HG03039 (cell line): ENCODE results near the gene CEBPZOS.
"Not testable (repeated sequence)": the region's sequence is repeated elsewhere in the genome, so short reads cannot be mapped to it uniquely, and the experiment has no call there.

ENCODE experiments used
- ATAC-seq: cut with Tn5 transposase; IDR thresholded peaks from one replicate; pipeline ENCODE4 v1.9.1; 2021; ENCODE audit warnings: mild to moderate bottlenecking, moderate library complexity; ENCODE audit not compliant: unreplicated experiment

The CEBPZOS gene

GRCh38 chr2:37190290-37190689, 6.0 kb upstream of the CEBPZOS start:
- no peak for ATAC-seq

DNA sequence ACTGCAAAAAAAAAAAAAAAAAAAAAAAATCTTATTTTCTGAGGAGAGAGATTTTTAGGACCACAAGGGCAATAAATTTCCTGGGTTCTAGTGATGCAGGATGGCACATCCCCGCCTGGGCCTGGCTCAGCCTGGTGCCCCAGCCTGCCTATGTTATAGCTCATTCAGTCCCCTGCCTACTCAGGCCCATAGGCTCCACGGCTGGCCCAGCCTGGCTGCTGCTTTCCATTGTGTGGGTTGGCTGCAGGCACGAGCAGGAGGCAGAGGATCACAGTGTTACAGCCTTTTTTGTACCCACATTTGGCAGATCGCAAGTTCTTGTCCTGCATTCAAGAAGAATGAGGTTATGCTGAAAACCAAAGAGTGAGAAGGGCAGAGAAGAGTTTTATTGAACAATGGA, 5.0 kb upstream of the CEBPZOS start:
- ATAC-seq = no peak

- ATAC-seq = no peak
Observed at GRCh38 chr2:37191747-37192146, 4.5 kb upstream of the CEBPZOS start.

DNA sequence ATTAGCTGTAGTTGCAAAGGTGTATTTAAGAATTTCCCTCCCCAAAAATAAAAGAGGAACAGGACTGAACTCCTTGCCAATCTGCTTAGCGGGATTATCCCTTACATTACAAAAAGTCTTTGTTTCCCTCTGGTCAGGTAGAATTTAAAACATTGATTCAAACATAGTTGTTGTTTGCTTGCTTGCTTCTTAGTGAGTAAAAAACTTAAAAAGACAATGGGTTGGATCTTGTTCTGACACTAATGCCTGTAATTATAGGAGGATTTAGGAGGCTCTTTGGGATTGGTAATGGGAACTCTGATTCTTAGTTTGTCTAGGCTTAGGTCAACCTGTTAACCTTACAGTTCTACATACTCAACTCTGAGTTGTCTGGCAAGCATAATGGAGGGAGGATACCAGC, 3.7 kb upstream of the CEBPZOS start:
- ATAC-seq = no peak

DNA sequence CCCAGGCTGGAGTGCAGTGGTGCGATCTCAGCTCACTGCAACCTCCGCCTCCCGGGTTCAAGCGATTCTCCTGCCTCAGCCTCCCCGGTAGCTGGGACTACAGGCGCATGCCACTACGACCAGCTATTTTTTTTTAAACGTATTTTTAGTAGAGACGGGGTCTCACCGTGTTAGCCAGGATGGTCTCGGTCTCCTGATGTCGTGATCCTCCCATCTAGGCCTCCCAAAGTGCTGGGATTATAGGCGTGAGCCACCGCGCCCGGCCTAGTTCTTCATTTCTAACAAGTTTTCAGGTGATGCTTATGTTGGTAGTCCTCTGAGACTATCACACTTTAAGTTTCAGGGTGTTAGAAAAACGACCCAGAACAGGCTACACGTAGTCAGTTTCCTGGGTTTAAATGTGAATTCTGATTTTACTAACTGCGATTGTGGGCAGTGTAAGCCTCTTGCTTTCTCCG, 405 bp upstream of the CEBPZOS start:
- not testable (repeated sequence) for ATAC-seq

- ATAC-seq = no peak
Observed at GRCh38 chr2:37198681-37199065, 2.4 kb downstream of the CEBPZOS start.

DNA sequence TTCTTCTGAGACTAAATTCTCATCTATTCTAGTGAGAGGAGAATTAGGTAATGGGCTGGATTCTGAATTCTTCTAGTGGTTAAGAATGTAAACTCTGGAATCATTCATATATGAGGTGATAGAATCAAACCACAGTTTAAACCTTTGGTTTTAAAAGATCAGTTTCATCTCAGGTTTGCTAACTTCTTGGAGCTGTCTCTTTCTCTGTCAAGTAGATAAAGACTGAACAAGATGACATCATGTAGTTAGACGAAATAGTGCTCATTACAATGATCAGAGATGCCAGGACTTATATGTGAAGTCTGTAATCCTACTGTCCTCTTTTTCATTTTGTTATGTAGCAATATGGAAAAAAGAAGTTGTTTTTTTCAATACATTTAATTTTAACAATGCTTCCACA, 4.9 kb downstream of the CEBPZOS start:
- no peak for ATAC-seq

DNA sequence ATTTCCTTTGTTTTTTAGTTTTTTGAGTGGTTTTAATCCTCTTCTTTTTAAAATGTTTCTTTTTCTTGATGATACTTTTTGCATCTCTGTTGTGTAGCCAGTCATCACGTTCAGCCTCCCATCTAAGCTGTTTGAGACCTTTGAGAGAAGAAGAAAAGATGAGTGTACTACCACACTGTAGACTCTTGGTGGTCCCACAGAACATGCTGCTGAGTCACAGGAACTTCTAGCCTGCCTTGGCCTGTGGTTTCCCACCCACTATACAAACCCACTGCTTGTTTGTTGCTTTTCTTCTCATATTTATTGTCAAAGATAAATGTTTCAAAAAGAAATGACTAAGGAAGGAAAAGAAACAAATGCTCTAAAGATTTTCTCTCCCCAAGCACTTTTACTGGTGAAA, 5.5 kb downstream of the CEBPZOS start:
- ATAC-seq = no peak

DNA sequence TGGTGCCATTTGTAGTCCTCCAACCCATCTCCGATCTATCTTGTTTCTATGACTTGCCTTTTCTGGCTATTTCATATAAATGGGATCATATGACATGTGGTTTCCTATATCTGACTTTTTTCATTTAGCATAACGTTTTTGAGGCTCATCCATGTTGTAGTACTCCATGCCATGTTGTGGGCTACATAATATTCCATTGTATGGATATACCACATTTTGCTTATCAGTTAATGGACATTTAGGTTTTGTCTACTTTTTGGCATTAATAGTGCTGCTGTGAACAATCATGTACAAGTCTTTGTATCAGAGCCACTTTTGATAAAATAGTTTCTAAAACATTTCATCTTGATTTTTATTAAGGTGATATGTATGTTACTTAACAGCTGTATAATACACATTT, 7.4 kb downstream of the CEBPZOS start:
- ATAC-seq = no peak

DNA sequence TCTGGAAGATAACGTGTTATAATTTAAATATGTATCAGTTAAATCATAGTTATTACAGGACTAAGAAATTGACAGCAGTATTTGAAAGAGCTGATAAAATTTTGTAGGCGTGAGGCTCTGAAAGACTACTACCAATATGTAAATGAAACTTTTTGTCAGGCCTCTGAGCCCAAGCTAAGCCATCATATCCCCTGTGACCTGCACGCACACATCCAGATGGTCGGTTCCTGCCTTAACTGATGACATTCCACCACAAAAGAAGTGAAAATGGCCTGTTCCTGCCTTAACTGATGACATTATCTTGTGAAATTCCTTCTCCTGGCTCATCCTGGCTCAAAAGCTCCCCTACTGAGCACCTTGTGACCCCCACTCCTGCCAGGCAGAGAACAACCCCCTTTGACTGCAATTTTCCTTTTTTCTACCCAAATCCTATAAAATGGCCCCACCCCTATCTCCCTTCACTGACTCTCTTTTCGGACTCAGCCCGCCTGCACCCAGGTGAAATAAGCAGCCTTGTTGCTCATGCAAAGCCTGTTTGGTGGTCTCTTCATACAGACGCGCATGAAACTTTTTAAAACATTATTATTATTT, 8.9 kb downstream of the CEBPZOS start:
- not testable (repeated sequence) for ATAC-seq

- ATAC-seq = no peak
Observed at GRCh38 chr2:37205689-37206341, 9.5 kb downstream of the CEBPZOS start.

DNA sequence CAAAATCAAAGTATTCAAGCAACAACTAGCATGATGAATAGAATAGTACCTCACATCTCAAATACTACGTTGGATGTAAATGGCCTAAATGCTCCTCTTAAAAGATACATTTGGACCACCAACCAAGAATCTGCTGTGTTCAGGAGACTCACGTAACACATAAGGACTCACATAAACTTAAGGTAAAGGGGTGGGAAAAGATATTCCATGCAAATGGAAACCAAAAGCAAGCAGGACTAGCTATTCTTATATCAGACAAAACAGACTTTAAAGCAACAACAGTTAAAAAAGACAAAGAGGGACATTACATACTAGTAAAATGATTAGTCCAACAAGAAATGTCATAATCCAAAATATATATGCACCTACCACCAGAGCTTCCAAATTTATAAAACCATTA, 10.5 kb downstream of the CEBPZOS start:
- ATAC-seq = not testable (repeated sequence)

DNA sequence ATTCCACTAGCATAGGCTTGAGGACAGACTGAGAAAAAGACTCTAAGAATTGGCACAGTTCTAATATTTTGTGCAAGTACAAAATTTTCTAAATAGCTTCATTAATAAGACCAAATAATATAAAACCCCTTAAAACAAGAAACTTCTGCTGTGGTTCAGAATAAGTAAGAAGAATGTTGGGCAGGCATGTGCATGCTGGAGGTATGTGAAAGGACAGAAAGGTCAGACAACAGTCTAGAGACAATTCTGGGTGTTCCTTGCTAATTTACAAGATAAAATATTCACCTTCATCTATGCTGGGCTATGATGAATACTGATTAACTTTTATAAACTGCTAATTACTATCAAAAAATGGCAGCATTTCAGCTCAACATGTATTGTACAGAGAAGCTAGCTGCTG, 14.9 kb downstream of the CEBPZOS start:
- ATAC-seq = no peak

DNA sequence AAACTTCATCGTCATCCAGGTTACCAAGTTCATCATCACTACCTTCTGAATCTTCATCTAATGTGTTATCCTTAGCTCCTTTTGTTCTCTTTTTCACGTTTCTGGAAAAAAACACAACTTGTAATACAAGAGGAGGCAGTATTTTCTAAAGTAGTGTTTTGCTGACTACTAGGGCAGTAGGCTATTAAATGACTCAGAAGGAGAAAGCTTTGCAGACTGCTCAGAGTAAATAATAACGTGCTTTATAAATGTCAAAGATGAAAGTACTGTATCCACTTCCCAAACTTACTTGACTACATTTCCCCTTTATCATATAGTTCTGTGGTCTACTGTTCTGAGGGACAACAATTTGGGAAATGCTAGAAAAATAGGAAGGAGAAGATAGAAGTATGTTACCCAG, 15.6 kb downstream of the CEBPZOS start:
- no peak for ATAC-seq

DNA sequence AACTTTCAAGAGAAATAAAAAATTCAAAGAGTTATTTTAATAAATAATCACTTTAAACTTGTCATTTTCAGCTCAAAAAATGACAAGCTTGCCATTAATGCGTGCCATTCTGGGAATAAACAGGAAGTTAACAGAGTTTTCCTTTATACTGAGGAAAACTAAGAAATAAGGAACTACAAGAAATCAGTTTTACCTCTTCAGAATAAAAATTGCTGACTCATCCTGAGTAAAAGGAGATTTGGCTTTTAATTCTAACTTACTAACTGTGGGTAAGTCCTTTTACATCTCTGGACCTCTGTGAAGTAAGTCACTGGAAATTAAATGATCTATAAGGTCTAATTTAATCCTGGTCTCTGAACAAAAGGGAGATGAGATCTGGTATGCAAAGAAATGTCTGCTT, 19.0 kb downstream of the CEBPZOS start:
- no peak for ATAC-seq

GRCh38 chr2:37219046-37219445, 22.8 kb downstream of the CEBPZOS start:
- ATAC-seq = no peak

- no peak for ATAC-seq
Observed at GRCh38 chr2:37223131-37223530, 26.8 kb downstream of the CEBPZOS start.

- ATAC-seq = no peak
Observed at GRCh38 chr2:37224063-37224462, 27.8 kb downstream of the CEBPZOS start.

- ATAC-seq = not testable (repeated sequence)
Observed at GRCh38 chr2:37225129-37225528, 28.8 kb downstream of the CEBPZOS start.

GRCh38 chr2:37226863-37227262, 30.6 kb downstream of the CEBPZOS start:
- ATAC-seq = no peak

DNA sequence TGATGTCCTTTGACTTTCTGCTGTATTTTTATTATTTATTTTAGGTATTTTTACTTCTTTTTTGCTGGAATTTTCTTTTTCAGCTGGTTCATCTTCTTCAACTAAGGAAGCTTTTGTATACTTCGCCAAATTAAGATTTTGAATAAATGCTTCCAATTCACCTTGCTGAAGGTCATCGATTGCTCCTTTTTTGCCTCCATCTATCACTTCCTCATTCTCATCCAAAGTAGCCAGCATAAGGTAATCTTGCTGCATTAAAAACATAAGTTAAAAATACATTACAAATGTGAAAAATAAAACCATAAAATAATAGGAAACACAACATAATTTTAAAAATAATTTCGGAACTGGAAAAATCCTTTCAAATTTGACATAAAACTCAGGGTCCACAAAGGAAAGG, 32.5 kb downstream of the CEBPZOS start:
- ATAC-seq = no peak

- ATAC-seq = no peak
Observed at GRCh38 chr2:37230581-37230980, 34.3 kb downstream of the CEBPZOS start.
